Activated CD4-positive, alpha-beta T cell treated with anti-CD3 and anti-CD28 coated beads for 36 hours (primary cell): ENCODE results near the gene CD96. TPM values are rescaled to one million over a fixed set of nuclear protein-coding genes. Genes with fewer than 3 reads are reported as not detected.
A peak's percentile ranks its signal among the peaks of the same experiment; 100 is the strongest.

Source experiments
- ATAC-seq: fragments of 200-7000 bp; cut with Tn5 transposase; one replicate; pipeline ENCODE4 v1.10.0; 2021; ENCODE audit warnings: mild to moderate bottlenecking, moderate library complexity
- CTCF ChIA-PET: fragments of 350-600 bp; sonication (Branson Sonifier 250); formaldehyde crosslinking; loops from one replicate; lab custom pipeline; 2021; ENCODE audit warnings: antibody characterized with exemption; lab: Charles Lee
- POLR2A ChIA-PET: fragments of 350-600 bp; sonication (Branson Sonifier 250); formaldehyde crosslinking; loops from one replicate; lab custom pipeline; 2021; ENCODE audit warnings: antibody characterized with exemption, inconsistent platforms; lab: Charles Lee
- DNase-seq: peaks from one replicate; pipeline ENCODE4 v3.0.0-alpha.2; 2020
- H3K27ac Mint-ChIP-seq: one replicate; pipeline ENCODE4 v1.8.0; 2021; ENCODE audit warnings: mixed read lengths
- H3K27me3 Mint-ChIP-seq: one replicate; pipeline ENCODE4 v1.8.0; 2021; ENCODE audit warnings: mixed read lengths
- H3K36me3 Mint-ChIP-seq: one replicate; pipeline ENCODE4 v1.8.0; 2021; ENCODE audit warnings: low read depth, mixed read lengths
- H3K4me1 Mint-ChIP-seq: one replicate; pipeline ENCODE4 v1.8.0; 2021; ENCODE audit warnings: mixed read lengths
- H3K4me3 Mint-ChIP-seq: one replicate; pipeline ENCODE4 v1.8.0; 2021; ENCODE audit warnings: mild to moderate bottlenecking, moderate library complexity, mixed read lengths
- H3K9me3 Mint-ChIP-seq: one replicate; pipeline ENCODE4 v1.8.0; 2021; ENCODE audit warnings: low read depth, mixed read lengths
- intact Hi-C, 2 experiments: fragments of 100-400 bp; cut with DNase I in 1 of 2; cut with micrococcal nuclease in 1 of 2; formaldehyde crosslinking; loops; one replicate each; pipeline versions ENCODE4 v1.14.2 to v1.15.1; 2022 to 2024; cut with DNase I, micrococcal nuclease
- total RNA-seq, 2 experiments: library from RNA; stranded (reverse); gene quantifications; one replicate each; pipeline ENCODE4 v1.2.3, GENCODE V29; 2021

Gene CD96
- total RNA-seq, 2 experiments from 2014 or later, result 38.3 to 40.8 TPM

- Mint-ChIP-seq H3K9me3 (peaks cover 4% of the 10 kb centered on the region), H3K27ac (no peak overlapping the region), H3K4me1 (peaks cover 36% of the 10 kb centered on the region), H3K27me3 (no peaks in the 10 kb centered on the region), H3K4me3 (no peak overlapping the region), H3K36me3 (peaks cover 3% of the 10 kb centered on the region)
- intact Hi-C loops, result loop anchor here in 1 of 2 experiments (5.0 to 10.0 kb wide), 3 partner anchors 142 to 1220 kb away; no protein-coding TSS in a partner anchor
- ChIA-PET CTCF (interaction anchor here (1.1 to 1.6 kb wide), 2 partner anchors 11 to 19 kb away, joined by 4 to 6 read pairs; no protein-coding TSS in a partner anchor), POLR2A (no interaction called here)
- ATAC-seq, result no peak
- DNase-seq, result no peak
Measured at GRCh38 chr3:111534701-111535100, 7.3 kb upstream of the CD96 start.

GRCh38 chr3:111538111-111538510, 3.9 kb upstream of the CD96 start:
- H3K4me1 Mint-ChIP-seq, result peaks cover 65% of the 10 kb centered on the region
- ATAC-seq (no peak), DNase-seq (no peak)
- H3K27ac Mint-ChIP-seq, result peak overlapping the region; percentile 80
- peaks cover 2% of the 10 kb centered on the region for H3K9me3 Mint-ChIP-seq
- intact Hi-C loops, result loop anchor here in 1 of 2 experiments (2.0 to 10.0 kb wide), 6 partner anchors 146 to 1223 kb away; partner anchors contain the start of gene NECTIN3
- H3K36me3 Mint-ChIP-seq, result peaks cover 4% of the 10 kb centered on the region
- H3K27me3 Mint-ChIP-seq, result no peaks in the 10 kb centered on the region
- ChIA-PET CTCF (interaction anchor here (1.6 kb wide), 1 partner anchor 526 kb away, joined by 3 read pairs; no protein-coding TSS in a partner anchor), POLR2A (no interaction called here)
- no peak overlapping the region for H3K4me3 Mint-ChIP-seq

GRCh38 chr3:111538681-111539083, 3.3 kb upstream of the CD96 start:
- Mint-ChIP-seq H3K27ac (peak overlapping the region; percentile 80), H3K4me3 (peak overlapping the region; percentile 62), H3K27me3 (no peaks in the 10 kb centered on the region), H3K36me3 (peaks cover 5% of the 10 kb centered on the region), H3K9me3 (peaks cover 2% of the 10 kb centered on the region), H3K4me1 (peaks cover 67% of the 10 kb centered on the region)
- intact Hi-C loops, result loop anchor here in 1 of 2 experiments (1.0 to 10.0 kb wide), 7 partner anchors 146 to 1806 kb away; partner anchors contain the start of gene NECTIN3
- DNase-seq (peak; percentile 11), ATAC-seq (peak; percentile 15)
- ChIA-PET POLR2A (no interaction called here), CTCF (interaction anchor here (0.7 to 2.0 kb wide), 13 partner anchors 7 to 926 kb away, joined by 3 to 8 read pairs (median 3); no protein-coding TSS in a partner anchor)

GRCh38 chr3:111539351-111540331, 2.4 kb upstream of the CD96 start:
- POLR2A ChIA-PET, result no interaction called here
- Mint-ChIP-seq H3K27ac (peak overlapping the region; percentile 80), H3K27me3 (no peaks in the 10 kb centered on the region), H3K4me1 (peaks cover 72% of the 10 kb centered on the region), H3K36me3 (peaks cover 14% of the 10 kb centered on the region), H3K4me3 (peak overlapping the region; percentile 62), H3K9me3 (peaks cover 2% of the 10 kb centered on the region)
- intact Hi-C loops, result loop anchor here (1.0 to 10.0 kb wide), 14 partner anchors 147 to 1807 kb away; partner anchors contain the start of gene NECTIN3 (in 2 of the 2)
- peak; percentile 21 for ATAC-seq
- CTCF ChIA-PET, result interaction anchor here (0.5 to 2.0 kb wide), 19 partner anchors 8 to 1844 kb away, joined by 3 to 8 read pairs (median 3); no protein-coding TSS in a partner anchor
- DNase-seq, result peak; percentile 81

GRCh38 chr3:111541391-111541790, 606 bp upstream of the CD96 start:
- intact Hi-C loops, result loop anchor here (2.0 to 10.0 kb wide), 7 partner anchors 174 to 1809 kb away; partner anchors contain the start of gene NECTIN3 (in 1 of the 2)
- CTCF ChIA-PET, result interaction anchor here (0.6 to 1.0 kb wide), 6 partner anchors 10 to 475 kb away, joined by 3 to 6 read pairs (median 4); no protein-coding TSS in a partner anchor
- Mint-ChIP-seq H3K27ac (peak overlapping the region; percentile 100), H3K36me3 (peaks cover 30% of the 10 kb centered on the region), H3K27me3 (no peaks in the 10 kb centered on the region), H3K4me1 (peaks cover 81% of the 10 kb centered on the region), H3K4me3 (no peak overlapping the region), H3K9me3 (peaks cover 2% of the 10 kb centered on the region)
- no peak for DNase-seq
- POLR2A ChIA-PET, result interaction anchor here (0.9 to 1.0 kb wide), 2 partner anchors 63 to 75 kb away, joined by 3 read pairs; no protein-coding TSS in a partner anchor
- ATAC-seq, result no peak

- H3K27ac Mint-ChIP-seq, result peak overlapping the region; percentile 100
- ATAC-seq (no peak), DNase-seq (no peak)
- no peaks in the 10 kb centered on the region for H3K27me3 Mint-ChIP-seq
- H3K36me3 Mint-ChIP-seq, result peaks cover 31% of the 10 kb centered on the region
- peaks cover 80% of the 10 kb centered on the region for H3K4me1 Mint-ChIP-seq
- no peak overlapping the region for H3K4me3 Mint-ChIP-seq
- POLR2A ChIA-PET, result interaction anchor here (1.1 kb wide), 1 partner anchor 68 kb away, joined by 6 read pairs; no protein-coding TSS in a partner anchor
- CTCF ChIA-PET, result interaction anchor here (1.1 to 1.7 kb wide), 3 partner anchors 36 to 73 kb away, joined by 3 to 5 read pairs (median 5); no protein-coding TSS in a partner anchor
- peaks cover 2% of the 10 kb centered on the region for H3K9me3 Mint-ChIP-seq
- intact Hi-C loops, result loop anchor here (1.0 to 10.0 kb wide), 15 partner anchors 52 to 1735 kb away; partner anchors contain the start of genes NECTIN3 (in 2 of the 2) and ZBED2 (in 2 of the 2)
Measured at GRCh38 chr3:111542611-111543300, 759 bp downstream of the CD96 start.

- peak; percentile 38 for DNase-seq
- intact Hi-C loops, result loop anchor here (10.0 kb wide), 3 partner anchors 211 to 1471 kb away; no protein-coding TSS in a partner anchor
Measured at GRCh38 chr3:111545349-111545748, 3.4 kb downstream of the CD96 start.

GRCh38 chr3:111547631-111548030, 5.6 kb downstream of the CD96 start:
- Mint-ChIP-seq H3K4me3 (no peak overlapping the region), H3K27ac (no peak overlapping the region), H3K9me3 (no peaks in the 10 kb centered on the region), H3K4me1 (peaks cover 35% of the 10 kb centered on the region), H3K36me3 (peaks cover 42% of the 10 kb centered on the region), H3K27me3 (no peaks in the 10 kb centered on the region)
- ChIA-PET CTCF (interaction anchor here (0.7 to 3.9 kb wide), 10 partner anchors 16 to 121 kb away, joined by 3 to 25 read pairs (median 4); partner anchors contain the start of gene ZBED2), POLR2A (interaction anchor here (0.5 to 3.5 kb wide), 4 partner anchors 63 to 149 kb away, joined by 3 to 12 read pairs (median 3); no protein-coding TSS in a partner anchor)
- DNase-seq, result peak; percentile 75
- intact Hi-C loops, result loop anchor here (1.0 to 10.0 kb wide), 8 partner anchors 25 to 1741 kb away; partner anchors contain the start of gene ZBED2 (in 1 of the 2)
- ATAC-seq, result peak; percentile 70

More at GRCh38 chr3:111545349-111545748, 3.4 kb downstream of the CD96 start:
- no peak for ATAC-seq
- POLR2A ChIA-PET, result interaction anchor here (0.5 to 3.5 kb wide), 3 partner anchors 65 to 353 kb away, joined by 3 to 12 read pairs (median 7); no protein-coding TSS in a partner anchor
- CTCF ChIA-PET, result interaction anchor here (1.2 to 3.9 kb wide), 4 partner anchors 32 to 124 kb away, joined by 3 to 25 read pairs (median 6); no protein-coding TSS in a partner anchor
- no peak overlapping the region for H3K4me3 Mint-ChIP-seq
- H3K36me3 Mint-ChIP-seq, result peaks cover 33% of the 10 kb centered on the region
- peak overlapping the region; percentile 100 for H3K27ac Mint-ChIP-seq
- no peaks in the 10 kb centered on the region for H3K9me3 Mint-ChIP-seq
- H3K4me1 Mint-ChIP-seq, result peaks cover 56% of the 10 kb centered on the region
- H3K27me3 Mint-ChIP-seq, result no peaks in the 10 kb centered on the region

GRCh38 chr3:111548092-111548491, 6.1 kb downstream of the CD96 start:
- ChIA-PET CTCF (interaction anchor here (0.7 to 3.9 kb wide), 8 partner anchors 25 to 121 kb away, joined by 3 to 25 read pairs (median 4); partner anchors contain the start of gene ZBED2), POLR2A (interaction anchor here (0.5 to 3.5 kb wide), 4 partner anchors 63 to 148 kb away, joined by 3 to 12 read pairs (median 3); no protein-coding TSS in a partner anchor)
- H3K27ac Mint-ChIP-seq, result no peak overlapping the region
- no peaks in the 10 kb centered on the region for H3K27me3 Mint-ChIP-seq
- no peak overlapping the region for H3K4me3 Mint-ChIP-seq
- H3K9me3 Mint-ChIP-seq, result no peaks in the 10 kb centered on the region
- H3K36me3 Mint-ChIP-seq, result peaks cover 41% of the 10 kb centered on the region
- peak; percentile 20 for DNase-seq
- peaks cover 34% of the 10 kb centered on the region for H3K4me1 Mint-ChIP-seq
- peak; percentile 49 for ATAC-seq
- intact Hi-C loops, result loop anchor here (2.0 to 10.0 kb wide), 4 partner anchors 25 to 1473 kb away; no protein-coding TSS in a partner anchor
